Peyer's patch (tissue), 4 donors: ENCODE results near the gene SLC9A8.

Experiments
- POLR2A ChIP-seq, 2 donors: fragments of 450-650 bp; IDR thresholded peaks; one replicate each; pipeline ENCODE4 v1.5.1; 2017; ENCODE audit warnings: antibody characterized with exemption in 2 of 2, mild to moderate bottlenecking in 2 of 2, moderate library complexity in 2 of 2
- TF ChIP-seq, protein P1 (sequence below), 6 experiments: fragments of 450-650 bp in 4 of 6; fragments of 200-600 bp in 2 of 6; sonication (generic) in 1 of 6; IDR thresholded peaks; one replicate each; pipeline ENCODE4 v1.5.1; 2017 to 2019; ENCODE audit warnings: antibody characterized with exemption in 6 of 6, mild to moderate bottlenecking in 3 of 6, moderate library complexity in 1 of 6

DNA sequence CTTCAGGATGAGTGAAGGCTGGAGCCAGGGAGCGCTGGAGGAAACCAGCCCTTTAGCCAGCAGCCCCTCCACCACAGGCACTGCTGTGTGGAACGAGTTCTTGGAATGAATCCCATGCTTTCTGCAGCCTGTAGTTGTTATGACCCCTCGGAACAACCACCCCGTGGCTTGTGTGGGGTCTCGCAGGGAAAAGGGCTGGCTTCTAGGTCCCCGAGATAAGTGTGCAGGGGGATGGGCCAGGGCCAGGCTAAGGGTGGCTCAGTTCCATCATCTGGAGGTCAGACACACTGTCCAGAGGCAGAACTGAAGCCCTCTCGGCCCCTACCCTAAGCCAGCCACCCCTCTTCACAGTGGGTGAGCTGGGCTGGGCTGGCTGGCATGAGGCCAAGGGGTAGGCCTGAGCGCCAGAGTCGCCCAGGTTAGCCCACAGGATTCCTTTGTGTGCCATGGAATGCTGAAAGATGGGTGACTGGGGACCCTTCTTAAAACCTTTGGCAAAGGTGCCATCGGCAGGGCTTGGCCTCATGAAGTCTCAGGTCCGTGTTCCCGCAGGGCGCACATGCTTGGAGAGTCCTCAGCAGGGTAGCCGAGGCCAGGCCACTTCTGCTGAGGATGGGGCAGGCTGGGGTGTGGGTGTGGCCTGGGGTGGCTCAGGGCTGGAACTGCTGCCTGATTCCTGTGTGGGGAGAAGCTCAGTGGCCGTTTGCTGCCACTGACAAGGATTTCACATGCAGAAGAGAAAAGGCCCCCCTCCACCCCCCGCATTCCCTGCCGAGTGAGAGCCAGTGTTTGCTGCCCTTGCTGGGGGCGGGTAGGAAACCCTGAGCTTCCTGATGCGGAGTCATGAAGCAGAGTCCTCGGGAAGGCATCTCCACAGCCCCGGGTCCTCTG is 78.1 kb downstream of the SLC9A8 start:
- TF ChIP-seq, protein P1, sequence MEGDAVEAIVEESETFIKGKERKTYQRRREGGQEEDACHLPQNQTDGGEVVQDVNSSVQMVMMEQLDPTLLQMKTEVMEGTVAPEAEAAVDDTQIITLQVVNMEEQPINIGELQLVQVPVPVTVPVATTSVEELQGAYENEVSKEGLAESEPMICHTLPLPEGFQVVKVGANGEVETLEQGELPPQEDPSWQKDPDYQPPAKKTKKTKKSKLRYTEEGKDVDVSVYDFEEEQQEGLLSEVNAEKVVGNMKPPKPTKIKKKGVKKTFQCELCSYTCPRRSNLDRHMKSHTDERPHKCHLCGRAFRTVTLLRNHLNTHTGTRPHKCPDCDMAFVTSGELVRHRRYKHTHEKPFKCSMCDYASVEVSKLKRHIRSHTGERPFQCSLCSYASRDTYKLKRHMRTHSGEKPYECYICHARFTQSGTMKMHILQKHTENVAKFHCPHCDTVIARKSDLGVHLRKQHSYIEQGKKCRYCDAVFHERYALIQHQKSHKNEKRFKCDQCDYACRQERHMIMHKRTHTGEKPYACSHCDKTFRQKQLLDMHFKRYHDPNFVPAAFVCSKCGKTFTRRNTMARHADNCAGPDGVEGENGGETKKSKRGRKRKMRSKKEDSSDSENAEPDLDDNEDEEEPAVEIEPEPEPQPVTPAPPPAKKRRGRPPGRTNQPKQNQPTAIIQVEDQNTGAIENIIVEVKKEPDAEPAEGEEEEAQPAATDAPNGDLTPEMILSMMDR (IDR thresholded peaks at IDR 0.05): no peak
- TF ChIP-seq POLR2A (IDR thresholded peaks at IDR 0.05): no peak
